Measurements from ENCODE around the gene NAT10. TPM values are rescaled to one million over a fixed set of nuclear protein-coding genes. Genes with fewer than 3 reads are reported as not detected.

NAT10 gene
- total RNA-seq, 2 donors from 2014 or later: 13.3 to 16.0 TPM

DNA sequence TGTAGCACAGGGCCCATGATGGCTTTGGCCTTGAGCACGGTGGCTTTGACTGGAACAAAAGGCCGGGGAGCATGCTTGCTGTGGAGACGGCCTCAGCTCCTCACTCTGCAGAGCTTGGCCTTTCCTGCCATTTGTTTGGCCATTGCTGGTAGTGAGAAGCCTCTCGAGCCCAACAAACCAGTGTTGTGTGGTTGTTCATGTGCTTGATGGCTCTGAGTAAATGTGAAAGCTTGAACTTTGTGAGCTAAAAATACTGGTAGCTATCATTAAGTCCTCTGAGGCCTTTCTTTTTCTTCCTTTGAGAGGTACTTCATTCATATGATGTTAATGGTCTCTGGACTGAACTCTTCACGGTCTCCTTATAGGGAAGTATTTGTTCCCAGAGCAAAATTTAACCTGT, 39.6 kb downstream of the NAT10 start:
- Histone ChIP-seq H3K27me3 (no peaks in the 10 kb centered on the region), H3K9me3 (no peaks in the 10 kb centered on the region), H3K36me3 (peaks cover 97% of the 10 kb centered on the region), H3K27ac (no peak overlapping the region), H3K4me1 (peaks cover 0 to 11% of the 10 kb centered on the region in 2 donors), H3K4me3 (no peak overlapping the region)
- DNase-seq (ENCODE audit: low spot score): no peak
- TF ChIP-seq, protein P1, sequence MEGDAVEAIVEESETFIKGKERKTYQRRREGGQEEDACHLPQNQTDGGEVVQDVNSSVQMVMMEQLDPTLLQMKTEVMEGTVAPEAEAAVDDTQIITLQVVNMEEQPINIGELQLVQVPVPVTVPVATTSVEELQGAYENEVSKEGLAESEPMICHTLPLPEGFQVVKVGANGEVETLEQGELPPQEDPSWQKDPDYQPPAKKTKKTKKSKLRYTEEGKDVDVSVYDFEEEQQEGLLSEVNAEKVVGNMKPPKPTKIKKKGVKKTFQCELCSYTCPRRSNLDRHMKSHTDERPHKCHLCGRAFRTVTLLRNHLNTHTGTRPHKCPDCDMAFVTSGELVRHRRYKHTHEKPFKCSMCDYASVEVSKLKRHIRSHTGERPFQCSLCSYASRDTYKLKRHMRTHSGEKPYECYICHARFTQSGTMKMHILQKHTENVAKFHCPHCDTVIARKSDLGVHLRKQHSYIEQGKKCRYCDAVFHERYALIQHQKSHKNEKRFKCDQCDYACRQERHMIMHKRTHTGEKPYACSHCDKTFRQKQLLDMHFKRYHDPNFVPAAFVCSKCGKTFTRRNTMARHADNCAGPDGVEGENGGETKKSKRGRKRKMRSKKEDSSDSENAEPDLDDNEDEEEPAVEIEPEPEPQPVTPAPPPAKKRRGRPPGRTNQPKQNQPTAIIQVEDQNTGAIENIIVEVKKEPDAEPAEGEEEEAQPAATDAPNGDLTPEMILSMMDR (IDR thresholded peaks at IDR 0.05): no peak

DNA sequence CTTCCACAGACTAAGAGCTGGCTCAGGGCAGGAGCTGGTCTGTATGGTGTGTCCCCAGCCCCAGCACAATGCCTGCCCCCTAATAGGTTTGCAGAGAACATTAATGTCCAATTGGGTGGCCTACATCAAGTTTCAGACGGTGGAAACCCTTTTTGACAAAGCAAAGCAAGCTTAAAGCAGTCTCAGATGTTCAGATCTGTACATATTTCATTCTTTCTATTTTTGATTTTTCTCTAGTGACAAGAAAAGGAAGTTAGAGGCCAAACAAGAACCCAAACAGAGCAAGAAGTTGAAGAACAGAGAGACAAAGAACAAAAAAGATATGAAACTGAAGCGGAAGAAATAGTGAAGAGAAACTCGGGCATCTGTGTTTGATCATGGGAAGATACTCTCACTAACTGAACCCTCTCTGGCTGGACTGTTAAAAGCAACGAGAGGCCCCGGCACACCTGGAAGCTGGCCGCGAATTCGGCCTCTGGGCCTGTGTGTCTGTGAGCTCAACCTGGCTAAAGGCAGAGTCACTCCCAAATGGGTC, 40.5 kb downstream of the NAT10 start:
- Histone ChIP-seq H3K4me3 (no peak overlapping the region), H3K9me3 (no peaks in the 10 kb centered on the region), H3K27ac (no peak overlapping the region), H3K4me1 (peaks cover 0 to 11% of the 10 kb centered on the region in 2 donors), H3K27me3 (no peaks in the 10 kb centered on the region), H3K36me3 (peaks cover 96% of the 10 kb centered on the region)
- TF ChIP-seq, protein P1 (IDR thresholded peaks at IDR 0.05): no peak
- no peak for DNase-seq (ENCODE audit: low spot score)

DNA sequence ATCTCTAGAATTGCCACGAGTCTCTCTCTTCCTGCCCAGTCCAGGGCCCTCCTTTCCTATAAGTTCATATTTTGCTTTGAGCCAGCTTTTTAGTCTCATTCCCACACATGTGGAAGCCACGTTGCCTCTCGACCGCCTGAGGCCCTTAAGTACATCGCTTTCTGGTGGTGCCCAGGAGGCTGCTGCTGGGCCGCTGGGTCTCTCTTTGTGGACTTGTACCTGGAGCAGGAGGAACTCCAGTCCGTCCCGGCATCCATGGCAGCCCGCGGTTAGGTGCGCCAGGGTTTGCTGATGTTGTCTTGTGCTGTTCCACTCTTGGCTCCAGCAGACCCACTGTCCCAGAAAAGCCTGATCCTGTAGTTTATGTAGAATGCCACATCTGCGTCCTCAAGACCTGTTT, 41.0 kb downstream of the NAT10 start:
- no peak overlapping the region for H3K4me3 ChIP-seq
- no peaks in the 10 kb centered on the region for H3K27me3 ChIP-seq
- H3K9me3 ChIP-seq: no peaks in the 10 kb centered on the region
- H3K36me3 ChIP-seq: peaks cover 95% of the 10 kb centered on the region
- peaks cover 0 to 11% of the 10 kb centered on the region in 2 donors for H3K4me1 ChIP-seq
- H3K27ac ChIP-seq: no peak overlapping the region
- DNase-seq (ENCODE audit: low spot score): no peak
- TF ChIP-seq, protein P1 (IDR thresholded peaks at IDR 0.05): no peak

DNA sequence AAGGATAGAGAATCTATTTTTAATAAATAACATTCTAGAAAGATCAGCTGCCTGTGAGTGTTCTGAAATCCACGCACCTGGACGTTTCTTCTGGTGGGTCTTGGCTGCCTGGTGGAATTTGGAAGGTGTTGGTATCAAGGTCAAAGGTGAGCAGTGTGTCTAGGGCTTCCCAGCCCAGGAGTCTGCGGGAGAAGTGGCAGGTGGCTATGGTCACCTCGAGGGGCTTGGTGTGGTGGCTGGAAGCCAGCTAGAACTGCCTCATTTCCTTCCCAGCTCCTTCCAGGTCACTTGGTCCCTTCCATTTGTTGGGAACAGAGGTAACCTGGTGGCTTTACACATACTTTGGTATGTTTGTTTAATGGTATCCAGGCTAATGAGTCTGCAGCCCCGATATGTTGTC, 41.4 kb downstream of the NAT10 start:
- TF ChIP-seq, protein P1 (IDR thresholded peaks at IDR 0.05): no peak
- Histone ChIP-seq H3K27ac (no peak overlapping the region), H3K4me1 (peaks cover 0 to 11% of the 10 kb centered on the region in 2 donors), H3K4me3 (no peak overlapping the region), H3K27me3 (no peaks in the 10 kb centered on the region), H3K9me3 (no peaks in the 10 kb centered on the region), H3K36me3 (peaks cover 95% of the 10 kb centered on the region)
- no peak for DNase-seq (ENCODE audit: low spot score)

DNA sequence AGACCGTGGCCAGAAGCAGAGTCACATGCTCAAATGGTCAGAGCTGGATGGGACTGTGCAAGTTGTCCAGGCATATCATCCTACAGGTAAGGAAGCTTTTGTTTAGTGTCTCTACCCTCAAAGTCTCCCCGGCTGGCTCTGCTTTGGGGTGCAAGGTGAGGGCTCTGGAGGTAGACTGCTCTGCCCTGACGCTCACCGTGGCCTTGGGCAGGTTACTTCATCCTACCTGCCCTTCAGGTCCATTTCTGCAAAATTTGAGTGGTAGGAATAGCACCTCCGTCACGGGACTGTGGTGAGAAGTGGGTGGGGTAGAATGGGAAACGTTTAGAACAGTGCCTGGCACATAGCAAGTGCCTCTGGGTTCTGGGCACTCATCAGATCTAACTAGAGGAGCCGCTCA, 42.2 kb downstream of the NAT10 start:
- DNase-seq (ENCODE audit: low spot score): no peak
- Histone ChIP-seq H3K27me3 (no peaks in the 10 kb centered on the region), H3K9me3 (no peaks in the 10 kb centered on the region), H3K36me3 (peaks cover 95% of the 10 kb centered on the region), H3K4me1 (peaks cover 0 to 10% of the 10 kb centered on the region in 2 donors), H3K27ac (no peak overlapping the region), H3K4me3 (no peak overlapping the region)
- TF ChIP-seq, protein P1 (IDR thresholded peaks at IDR 0.05): no peak
